Transverse colon (tissue), 4 donors: ENCODE data around the gene TUBB8. TPM values are rescaled to one million over a fixed set of nuclear protein-coding genes. Genes with fewer than 3 reads are reported as not detected.

Source experiments
- DNase-seq: peaks from one replicate; pipeline ENCODE4 v3.0.0-alpha.2; 2019
- H3K27ac ChIP-seq, 4 donors: fragments of 200-600 bp; sonication (generic); 2 replicates each; pipeline ENCODE4 v1.5.1; 2016 to 2018; ENCODE audit warnings: inconsistent platforms in 4 of 4
- H3K27me3 ChIP-seq: fragments of 200-600 bp; sonication (generic); 2 replicates; pipeline ENCODE4 v1.5.1; 2017; ENCODE audit warnings: inconsistent platforms
- H3K36me3 ChIP-seq, 4 donors: fragments of 200-600 bp; sonication (generic); 2 replicates each; pipeline ENCODE4 v1.5.1; 2017 to 2019; ENCODE audit warnings: inconsistent platforms in 4 of 4
- H3K4me1 ChIP-seq, 4 donors: fragments of 200-600 bp; sonication (generic); 2 replicates each; pipeline ENCODE4 v1.5.1; 2017 to 2020; ENCODE audit warnings: inconsistent platforms in 4 of 4
- H3K4me3 ChIP-seq, 4 donors: fragments of 200-600 bp; sonication (generic); 1 replicate in 1 of 4; 2 replicates in 3 of 4; pipeline versions ENCODE4 v1.5.1 to v1.6.1; 2017 to 2019; ENCODE audit warnings: inconsistent platforms in 4 of 4
- H3K9me3 ChIP-seq, 2 donors: fragments of 200-600 bp; sonication (generic); 2 replicates each; pipeline ENCODE4 v1.5.1; 2017 to 2019; ENCODE audit warnings: inconsistent platforms in 2 of 2
- CTCF ChIP-seq, 5 experiments: fragments of 200-600 bp in 3 of 5; fragments of 450-650 bp in 2 of 5; sonication (generic) in 3 of 5; IDR thresholded peaks; 1 replicate in 2 of 5; 2 replicates in 3 of 5; pipeline ENCODE4 v1.5.1; 2016 to 2017; ENCODE audit warnings: antibody characterized with exemption in 5 of 5, inconsistent platforms in 3 of 5, mild to moderate bottlenecking in 2 of 5, moderate library complexity in 1 of 5
- EP300 ChIP-seq: sonication (generic); formaldehyde crosslinking; IDR thresholded peaks from one replicate; pipeline ENCODE4 v1.6.1; 2017; ENCODE audit warnings: antibody characterized with exemption, low read depth
- POLR2A ChIP-seq: fragments of 450-650 bp; IDR thresholded peaks from one replicate; pipeline ENCODE4 v1.6.1; 2016; ENCODE audit warnings: antibody characterized with exemption, mild to moderate bottlenecking, moderate library complexity
- POLR2AphosphoS5 ChIP-seq, 3 donors: sonication (generic); formaldehyde crosslinking; IDR thresholded peaks; one replicate each; pipeline ENCODE4 v1.6.1; 2016; ENCODE audit warnings: antibody characterized with exemption in 3 of 3
- WGBS, 2 donors: methylation state at CpG; one replicate each; pipeline ENCODE4 v1.1.5; 2018; ENCODE audit warnings: low coverage in 1 of 2; 5-methylcytosine and 5-hydroxymethylcytosine counted together
- in situ Hi-C, 4 donors: fragments of 200-750 bp; cut with MboI; loops; one replicate each; pipeline versions ENCODE4 v1.15.0 to v1.15.1; 2017; ENCODE audit warnings: low sequenced_read_pairs in 3 of 4, low pct_ligation_motif_present in 1 of 4, low pct_unique_long_range_greater_than_20kb in 1 of 4
- intact Hi-C: fragments of 100-400 bp; cut with DNase I; formaldehyde crosslinking; loops from one replicate; pipeline ENCODE4 v1.15.1; 2023; ENCODE audit warnings: low total_unique reads
- total RNA-seq, 4 donors: library from RNA; depleted of rRNA; stranded (reverse); fragments of >200 nt; gene quantifications; one replicate each; pipeline ENCODE4 v1.1.0, GENCODE V29; 2016

The TUBB8 gene
- total RNA-seq, 4 donors from 2014 or later = 0.82 TPM; not detected in 3

GRCh38 chr10:92846-93245 lies 43.8 kb upstream of the TUBB8 start:
- intact Hi-C loops (no loop called here), in situ Hi-C loops (no loop called here)
- Histone ChIP-seq H3K9me3 (peaks cover 13 to 21% of the 10 kb centered on the region in 2 donors), H3K27ac (no peak overlapping the region), H3K27me3 (no peaks in the 10 kb centered on the region), H3K4me3 (no peak overlapping the region), H3K36me3 (no peaks in the 10 kb centered on the region), H3K4me1 (no peaks in the 10 kb centered on the region)
- DNase-seq = no peak
- WGBS, 2 donors = 71 to 74% methylated on average over 2 of the region's 2 CpGs
- no peak for TF ChIP-seq EP300
- no peak for TF ChIP-seq CTCF (IDR thresholded peaks at IDR 0.05)
- TF ChIP-seq POLR2AphosphoS5 (IDR thresholded peaks at IDR 0.05) = no peak
- TF ChIP-seq POLR2A = no peak

- intact Hi-C loops (no loop called here), in situ Hi-C loops (no loop called here)
- H3K4me3 ChIP-seq = no peak overlapping the region
- H3K27ac ChIP-seq = no peak overlapping the region
- H3K36me3 ChIP-seq = no peaks in the 10 kb centered on the region
- no peak for DNase-seq
- TF ChIP-seq EP300 (no peak), CTCF (IDR thresholded peaks at IDR 0.05) (no peak), POLR2A (no peak), POLR2AphosphoS5 (IDR thresholded peaks at IDR 0.05) (no peak)
- no peaks in the 10 kb centered on the region for H3K4me1 ChIP-seq
- 63% methylated on average over 3 of the region's 4 CpGs; no CpG with 5 or more reads in 1 of the 2 donors for WGBS, 2 donors
- H3K9me3 ChIP-seq = peaks cover 13 to 21% of the 10 kb centered on the region in 2 donors
- H3K27me3 ChIP-seq = no peaks in the 10 kb centered on the region
Measured at GRCh38 chr10:92153-92552, 43.1 kb upstream of the TUBB8 start.

DNA sequence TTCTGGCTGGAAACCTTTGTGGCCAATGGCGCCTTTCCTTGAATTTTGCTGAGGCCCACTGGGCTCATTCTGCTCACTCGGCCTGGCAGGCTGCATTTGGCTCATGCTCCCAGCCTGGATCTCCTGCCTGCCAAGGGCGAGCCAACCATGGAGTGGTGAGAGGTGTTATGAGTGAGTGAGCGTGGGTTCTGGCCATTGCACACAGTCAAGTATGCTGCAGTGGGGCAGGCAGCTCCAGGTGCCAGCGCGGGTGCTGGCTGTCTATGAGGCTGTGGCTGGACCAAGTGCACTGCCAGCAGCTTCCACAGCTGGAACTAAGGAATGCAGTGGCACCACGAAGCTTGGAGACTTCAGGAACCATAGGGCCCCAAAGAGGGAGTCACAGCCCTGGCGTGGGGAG lies 42.2 kb upstream of the TUBB8 start:
- H3K4me1 ChIP-seq = no peaks in the 10 kb centered on the region
- no peaks in the 10 kb centered on the region for H3K36me3 ChIP-seq
- H3K27ac ChIP-seq = no peak overlapping the region
- DNase-seq = no peak
- WGBS, 2 donors = 88% methylated on average over 8 of the region's 8 CpGs; no CpG with 5 or more reads in 1 of the 2 donors
- intact Hi-C loops (no loop called here), in situ Hi-C loops (no loop called here)
- H3K27me3 ChIP-seq = no peaks in the 10 kb centered on the region
- TF ChIP-seq CTCF (IDR thresholded peaks at IDR 0.05) = no peak
- TF ChIP-seq POLR2AphosphoS5 (IDR thresholded peaks at IDR 0.05) = no peak
- TF ChIP-seq POLR2A = no peak
- TF ChIP-seq EP300 = no peak
- H3K9me3 ChIP-seq = peaks cover 9 to 16% of the 10 kb centered on the region in 2 donors
- no peak overlapping the region for H3K4me3 ChIP-seq

- TF ChIP-seq POLR2A (no peak), CTCF (IDR thresholded peaks at IDR 0.05) (no peak), POLR2AphosphoS5 (IDR thresholded peaks at IDR 0.05) (no peak), EP300 (no peak)
- Histone ChIP-seq H3K27me3 (no peaks in the 10 kb centered on the region), H3K27ac (no peak overlapping the region), H3K4me1 (no peaks in the 10 kb centered on the region), H3K36me3 (no peaks in the 10 kb centered on the region), H3K9me3 (peaks cover 6 to 9% of the 10 kb centered on the region in 2 donors), H3K4me3 (no peak overlapping the region)
- in situ Hi-C loops (no loop called here), intact Hi-C loops (no loop called here)
- WGBS, 2 donors = 79 to 90% methylated on average over 1 of the region's 1 CpG
- DNase-seq = no peak
Measured at GRCh38 chr10:90161-90560, 41.1 kb upstream of the TUBB8 start.
